Prostate gland (tissue), 2 donors: Measurements from ENCODE around the gene AACS. TPM values are rescaled to one million over a fixed set of nuclear protein-coding genes. Genes with fewer than 3 reads are reported as not detected.

Source experiments
- DNase-seq: peaks from one replicate; pipeline ENCODE4 v3.0.0-alpha.2; 2019; ENCODE audit warnings: low spot score
- H3K27ac ChIP-seq, 2 donors: fragments of 200-600 bp; sonication (generic); 2 replicates each; pipeline ENCODE4 v1.5.1; 2017 to 2019
- H3K27me3 ChIP-seq: fragments of 200-600 bp; sonication (generic); replicated peaks from 2 replicates; pipeline ENCODE4 v1.5.1; 2019; ENCODE audit not compliant: insufficient read depth
- H3K36me3 ChIP-seq, 2 donors: fragments of 200-600 bp; sonication (generic); 1 replicate in 1 of 2; 2 replicates in 1 of 2; pipeline versions ENCODE4 v1.5.1 to v1.8.1; 2017 to 2019
- H3K4me1 ChIP-seq: fragments of 200-600 bp; sonication (generic); replicated peaks from 2 replicates; pipeline ENCODE4 v1.5.1; 2019
- H3K4me3 ChIP-seq, 2 donors: fragments of 200-600 bp; sonication (generic); 2 replicates each; pipeline ENCODE4 v1.5.1; 2017 to 2019
- H3K9me3 ChIP-seq: fragments of 200-600 bp; sonication (generic); 2 replicates; pipeline ENCODE4 v1.5.1; 2017
- CTCF ChIP-seq, 4 experiments: fragments of 200-600 bp in 2 of 4; fragments of 450-650 bp in 2 of 4; sonication (generic) in 2 of 4; IDR thresholded peaks; 1 replicate in 3 of 4; 2 replicates in 1 of 4; pipeline ENCODE4 v1.5.1; 2016 to 2019; ENCODE audit warnings: antibody characterized with exemption in 4 of 4, mild to moderate bottlenecking in 2 of 4, moderate library complexity in 2 of 4
- POLR2A ChIP-seq: fragments of 450-650 bp; IDR thresholded peaks from one replicate; pipeline ENCODE4 v1.6.1; 2016; ENCODE audit warnings: antibody characterized with exemption, mild to moderate bottlenecking
- POLR2AphosphoS5 ChIP-seq: sonication (generic); formaldehyde crosslinking; IDR thresholded peaks from one replicate; pipeline ENCODE4 v1.6.1; 2017; ENCODE audit warnings: antibody characterized with exemption
- WGBS: methylation state at CpG from one replicate; pipeline ENCODE4 v1.1.5; 2018; 5-methylcytosine and 5-hydroxymethylcytosine counted together
- intact Hi-C: fragments of 100-400 bp; cut with DNase I; formaldehyde crosslinking; loops from one replicate; pipeline ENCODE4 v1.14.2; 2022
- total RNA-seq, 2 donors: library from RNA; depleted of rRNA; stranded (reverse); fragments of >200 nt; gene quantifications; one replicate each; pipeline ENCODE4 v1.1.0, GENCODE V29; 2016

Gene AACS
- total RNA-seq, 2 donors from 2014 or later = 20.4 to 21.0 TPM

GRCh38 chr12:125163148-125163547 is 97.9 kb downstream of the AACS start:
- H3K9me3 ChIP-seq = no peaks in the 10 kb centered on the region
- TF ChIP-seq CTCF (IDR thresholded peaks at IDR 0.05) (no peak), POLR2A (no peak), POLR2AphosphoS5 (no peak)
- no peak for DNase-seq
- no peaks in the 10 kb centered on the region for H3K36me3 ChIP-seq
- H3K4me3 ChIP-seq = no peak overlapping the region
- WGBS = 77% methylated on average over 12 of the region's 12 CpGs
- H3K27me3 ChIP-seq = no peaks in the 10 kb centered on the region
- intact Hi-C loops = no loop called here
- no peak overlapping the region for H3K27ac ChIP-seq
- H3K4me1 ChIP-seq = no peaks in the 10 kb centered on the region

- Histone ChIP-seq H3K4me3 (no peak overlapping the region), H3K36me3 (no peaks in the 10 kb centered on the region), H3K9me3 (no peaks in the 10 kb centered on the region), H3K27me3 (no peaks in the 10 kb centered on the region), H3K27ac (no peak overlapping the region), H3K4me1 (no peaks in the 10 kb centered on the region)
- DNase-seq = no peak
- intact Hi-C loops = no loop called here
- no peak for TF ChIP-seq CTCF (IDR thresholded peaks at IDR 0.05)
- 56% methylated on average over 8 of the region's 8 CpGs for WGBS
These were observed 99.3 kb downstream of the AACS start for GRCh38 chr12:125164541-125164940.

GRCh38 chr12:125166041-125166440 is 100.8 kb downstream of the AACS start:
- 88% methylated on average over 4 of the region's 4 CpGs for WGBS
- DNase-seq = no peak

GRCh38 chr12:125167658-125168057 is 102.4 kb downstream of the AACS start:
- Histone ChIP-seq H3K9me3 (no peaks in the 10 kb centered on the region), H3K36me3 (no peaks in the 10 kb centered on the region), H3K4me1 (no peaks in the 10 kb centered on the region), H3K27me3 (no peaks in the 10 kb centered on the region), H3K27ac (no peak overlapping the region), H3K4me3 (no peak overlapping the region)
- 88% methylated on average over 3 of the region's 3 CpGs for WGBS
- intact Hi-C loops = no loop called here
- no peak for DNase-seq
- TF ChIP-seq POLR2A = no peak
- no peak for TF ChIP-seq CTCF (IDR thresholded peaks at IDR 0.05)
- TF ChIP-seq POLR2AphosphoS5 = no peak

More at GRCh38 chr12:125166041-125166440, 100.8 kb downstream of the AACS start:
- TF ChIP-seq CTCF (IDR thresholded peaks at IDR 0.05) = no peak
- no peak for TF ChIP-seq POLR2AphosphoS5
- no peak for TF ChIP-seq POLR2A
- Histone ChIP-seq H3K9me3 (no peaks in the 10 kb centered on the region), H3K4me1 (no peaks in the 10 kb centered on the region), H3K4me3 (no peak overlapping the region), H3K27me3 (no peaks in the 10 kb centered on the region), H3K36me3 (no peaks in the 10 kb centered on the region), H3K27ac (no peak overlapping the region)
- intact Hi-C loops = no loop called here

- H3K4me1 ChIP-seq = no peaks in the 10 kb centered on the region
- H3K27ac ChIP-seq = no peak overlapping the region
- DNase-seq = no peak
- H3K36me3 ChIP-seq = no peaks in the 10 kb centered on the region
- TF ChIP-seq POLR2A = no peak
- TF ChIP-seq POLR2AphosphoS5 = no peak
- TF ChIP-seq CTCF (IDR thresholded peaks at IDR 0.05) = no peak
- H3K27me3 ChIP-seq = no peaks in the 10 kb centered on the region
- intact Hi-C loops = no loop called here
- 47% methylated on average over 2 of the region's 2 CpGs for WGBS
- H3K9me3 ChIP-seq = no peaks in the 10 kb centered on the region
- H3K4me3 ChIP-seq = no peak overlapping the region
These were observed 104.2 kb downstream of the AACS start for GRCh38 chr12:125169451-125169850.
